Measurements from ENCODE around the gene EIF1AD. TPM values are rescaled to one million over a fixed set of nuclear protein-coding genes. Genes with fewer than 3 reads are reported as not detected.

Gene EIF1AD
- total and polyA plus RNA-seq, 9 donors = 15.2 to 42.1 (median 30.2) TPM

GRCh38 chr11:65976216-65977176 lies 25.5 kb downstream of the EIF1AD start:
- Histone ChIP-seq H3K4me1 (ENCODE audit: insufficient read depth) (no peaks in the 10 kb centered on the region), H3K36me3 (no peaks in the 10 kb centered on the region), H3K27ac (no peak overlapping the region), H3K27me3 (no peaks in the 10 kb centered on the region), H3K9me3 (no peaks in the 10 kb centered on the region), H3K4me3 (no peak overlapping the region)
- intact Hi-C loops (cut with DNase I) = no loop called here
- WGBS, 3 donors = 78 to 81% (median 78%) methylated on average over 43 of the region's 43 CpGs
- DNase-seq = peak in 1 of 5 donors; percentile 24
- TF ChIP-seq POLR2A (IDR thresholded peaks at IDR 0.05) (no peak), CTCF (IDR thresholded peaks at IDR 0.05) (no peak), EP300 (IDR thresholded peaks at IDR 0.05) (no peak)

GRCh38 chr11:65975771-65976170 lies 26.2 kb downstream of the EIF1AD start:
- DNase-seq = no peak
- H3K4me3 ChIP-seq = no peak overlapping the region
- 93% methylated on average over 9 of the region's 9 CpGs for WGBS, 3 donors
- H3K9me3 ChIP-seq = no peaks in the 10 kb centered on the region
- H3K27me3 ChIP-seq = no peaks in the 10 kb centered on the region
- TF ChIP-seq CTCF (IDR thresholded peaks at IDR 0.05) (no peak), EP300 (IDR thresholded peaks at IDR 0.05) (no peak), POLR2A (IDR thresholded peaks at IDR 0.05) (no peak)
- no peaks in the 10 kb centered on the region for H3K4me1 ChIP-seq (ENCODE audit: insufficient read depth)
- H3K36me3 ChIP-seq = no peaks in the 10 kb centered on the region
- H3K27ac ChIP-seq = no peak overlapping the region
- intact Hi-C loops (cut with DNase I) = no loop called here

- Histone ChIP-seq H3K9me3 (no peaks in the 10 kb centered on the region), H3K4me3 (no peak overlapping the region), H3K4me1 (ENCODE audit: insufficient read depth) (no peaks in the 10 kb centered on the region), H3K27me3 (no peaks in the 10 kb centered on the region), H3K36me3 (no peaks in the 10 kb centered on the region), H3K27ac (no peak overlapping the region)
- no peak for DNase-seq
- no peak for TF ChIP-seq CTCF (IDR thresholded peaks at IDR 0.05)
- TF ChIP-seq POLR2A (IDR thresholded peaks at IDR 0.05) = no peak
- TF ChIP-seq EP300 (IDR thresholded peaks at IDR 0.05) = no peak
- WGBS, 3 donors = 84 to 96% (median 95%) methylated on average over 13 of the region's 13 CpGs
- intact Hi-C loops (cut with DNase I) = no loop called here
These were observed 28.4 kb downstream of the EIF1AD start for GRCh38 chr11:65973439-65974110.

GRCh38 chr11:65972116-65972515 lies 29.8 kb downstream of the EIF1AD start:
- no peaks in the 10 kb centered on the region for H3K4me1 ChIP-seq (ENCODE audit: insufficient read depth)
- no peaks in the 10 kb centered on the region for H3K9me3 ChIP-seq
- H3K27ac ChIP-seq = no peak overlapping the region
- intact Hi-C loops (cut with DNase I) = no loop called here
- no peak overlapping the region for H3K4me3 ChIP-seq
- DNase-seq = peak in 1 of 5 donors; percentile 3
- TF ChIP-seq EP300 (IDR thresholded peaks at IDR 0.05) (no peak), CTCF (IDR thresholded peaks at IDR 0.05) (no peak), POLR2A (IDR thresholded peaks at IDR 0.05) (no peak)
- H3K27me3 ChIP-seq = no peaks in the 10 kb centered on the region
- 91 to 93% (median 92%) methylated on average over 8 of the region's 8 CpGs for WGBS, 3 donors
- no peaks in the 10 kb centered on the region for H3K36me3 ChIP-seq
